ENCODE results near the gene DISP2.
A peak's percentile ranks its signal among the peaks of the same experiment; 100 is the strongest.

DISP2 gene

DNA sequence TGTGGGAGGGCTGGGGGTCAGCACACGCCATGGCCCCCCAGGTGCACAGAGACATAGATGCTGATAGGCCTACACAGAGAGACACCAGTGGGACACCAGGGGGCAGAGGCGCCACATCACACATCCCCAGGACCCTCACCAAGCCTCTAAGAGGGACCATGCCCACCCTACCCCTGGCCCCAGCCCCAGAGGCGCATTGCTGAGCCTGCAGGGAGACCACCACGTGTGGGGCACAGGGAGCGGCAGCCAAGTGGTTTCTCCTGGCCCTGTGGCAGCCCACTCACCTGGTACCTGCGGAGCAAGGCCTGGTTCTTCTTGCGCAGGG is 18.4 kb upstream of the DISP2 start:
- Histone ChIP-seq H3K79me2 (ENCODE audit: insufficient read depth, low read length) (no peaks in the 10 kb centered on the region), H3K27me3 (ENCODE audit: insufficient read depth, low read length, poor library complexity, severe bottlenecking) (no peaks in the 10 kb centered on the region), H3K9me3 (ENCODE audit: insufficient read depth, low read depth, low read length) (no peaks in the 10 kb centered on the region), H3K4me3 (ENCODE audit: low read length, poor library complexity, severe bottlenecking) (no peak overlapping the region), H4K20me1 (ENCODE audit: insufficient read depth, low read length, poor library complexity, severe bottlenecking) (no peaks in the 10 kb centered on the region), H2AFZ (ENCODE audit: low read length) (no peak overlapping the region), H3F3A (ENCODE audit: low read depth) (no peaks in the 10 kb centered on the region), H3K4me2 (ENCODE audit: low read depth, low read length, poor library complexity, severe bottlenecking) (no peak overlapping the region), H3K4me1 (ENCODE audit: insufficient read depth, low read length, poor library complexity, severe bottlenecking) (peaks cover 30% of the 10 kb centered on the region), H3K36me3 (ENCODE audit: insufficient read depth, low read length) (no peaks in the 10 kb centered on the region), H3K9ac (ENCODE audit: low read depth, low read length, poor library complexity, severe bottlenecking) (no peak overlapping the region), H3K9me2 (replicated peaks; ENCODE audit: low read depth, low read length) (no peaks in the 10 kb centered on the region)
- no peak for TF ChIP-seq EZH2phosphoT487 (IDR thresholded peaks at IDR 0.05; ENCODE audit: borderline replicate concordance)
- TF ChIP-seq, protein P1, sequence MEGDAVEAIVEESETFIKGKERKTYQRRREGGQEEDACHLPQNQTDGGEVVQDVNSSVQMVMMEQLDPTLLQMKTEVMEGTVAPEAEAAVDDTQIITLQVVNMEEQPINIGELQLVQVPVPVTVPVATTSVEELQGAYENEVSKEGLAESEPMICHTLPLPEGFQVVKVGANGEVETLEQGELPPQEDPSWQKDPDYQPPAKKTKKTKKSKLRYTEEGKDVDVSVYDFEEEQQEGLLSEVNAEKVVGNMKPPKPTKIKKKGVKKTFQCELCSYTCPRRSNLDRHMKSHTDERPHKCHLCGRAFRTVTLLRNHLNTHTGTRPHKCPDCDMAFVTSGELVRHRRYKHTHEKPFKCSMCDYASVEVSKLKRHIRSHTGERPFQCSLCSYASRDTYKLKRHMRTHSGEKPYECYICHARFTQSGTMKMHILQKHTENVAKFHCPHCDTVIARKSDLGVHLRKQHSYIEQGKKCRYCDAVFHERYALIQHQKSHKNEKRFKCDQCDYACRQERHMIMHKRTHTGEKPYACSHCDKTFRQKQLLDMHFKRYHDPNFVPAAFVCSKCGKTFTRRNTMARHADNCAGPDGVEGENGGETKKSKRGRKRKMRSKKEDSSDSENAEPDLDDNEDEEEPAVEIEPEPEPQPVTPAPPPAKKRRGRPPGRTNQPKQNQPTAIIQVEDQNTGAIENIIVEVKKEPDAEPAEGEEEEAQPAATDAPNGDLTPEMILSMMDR (conservative IDR thresholded peaks at IDR 0.05; ENCODE audit: low read length), result peak; percentile 27; the same call in 1 of the 2 replicates

GRCh38 chr15:40340038-40340739 is 17.8 kb upstream of the DISP2 start:
- Histone ChIP-seq H3K27me3 (ENCODE audit: insufficient read depth, low read length, poor library complexity, severe bottlenecking) (no peaks in the 10 kb centered on the region), H3K9me2 (replicated peaks; ENCODE audit: low read depth, low read length) (no peaks in the 10 kb centered on the region), H3K36me3 (ENCODE audit: insufficient read depth, low read length) (no peaks in the 10 kb centered on the region), H4K20me1 (ENCODE audit: insufficient read depth, low read length, poor library complexity, severe bottlenecking) (no peaks in the 10 kb centered on the region), H3K4me3 (ENCODE audit: low read length, poor library complexity, severe bottlenecking) (no peak overlapping the region), H3K79me2 (ENCODE audit: insufficient read depth, low read length) (no peaks in the 10 kb centered on the region), H3K9ac (ENCODE audit: low read depth, low read length, poor library complexity, severe bottlenecking) (no peak overlapping the region), H3K4me1 (ENCODE audit: insufficient read depth, low read length, poor library complexity, severe bottlenecking) (peaks cover 24% of the 10 kb centered on the region), H3K9me3 (ENCODE audit: insufficient read depth, low read depth, low read length) (no peaks in the 10 kb centered on the region), H3F3A (ENCODE audit: low read depth) (no peaks in the 10 kb centered on the region), H3K4me2 (ENCODE audit: low read depth, low read length, poor library complexity, severe bottlenecking) (no peak overlapping the region), H2AFZ (ENCODE audit: low read length) (no peak overlapping the region)
- no peak for TF ChIP-seq EZH2phosphoT487 (IDR thresholded peaks at IDR 0.05; ENCODE audit: borderline replicate concordance)
- TF ChIP-seq, protein P1 (conservative IDR thresholded peaks at IDR 0.05; ENCODE audit: low read length), result no peak

GRCh38 chr15:40340740-40341400 is 17.1 kb upstream of the DISP2 start, which contains the start of gene CCDC9B:
CCDC9B (minus strand) TSS chr15:40340939; CDS start chr15:40340819, 120 bp downstream.
- TF ChIP-seq, protein P1 (conservative IDR thresholded peaks at IDR 0.05; ENCODE audit: low read length), result no peak
- TF ChIP-seq EZH2phosphoT487 (IDR thresholded peaks at IDR 0.05; ENCODE audit: borderline replicate concordance), result no peak
- H3K9me3 ChIP-seq (ENCODE audit: insufficient read depth, low read depth, low read length), result no peaks in the 10 kb centered on the region
- H3K9me2 ChIP-seq (replicated peaks; ENCODE audit: low read depth, low read length), result no peaks in the 10 kb centered on the region
- no peaks in the 10 kb centered on the region for H3K79me2 ChIP-seq (ENCODE audit: insufficient read depth, low read length)
- H3K4me3 ChIP-seq (ENCODE audit: low read length, poor library complexity, severe bottlenecking), result no peak within 1 kb of the TSS
- no peak within 1 kb of the TSS for H3K4me2 ChIP-seq (ENCODE audit: low read depth, low read length, poor library complexity, severe bottlenecking)
- no peaks in the 10 kb centered on the region for H3K27me3 ChIP-seq (ENCODE audit: insufficient read depth, low read length, poor library complexity, severe bottlenecking)
- no peaks in the 10 kb centered on the region for H3K36me3 ChIP-seq (ENCODE audit: insufficient read depth, low read length)
- no peaks in the 10 kb centered on the region for H3F3A ChIP-seq (ENCODE audit: low read depth)
- H3K4me1 ChIP-seq (ENCODE audit: insufficient read depth, low read length, poor library complexity, severe bottlenecking), result peaks cover 17% of the 10 kb centered on the region
- no peaks in the 10 kb centered on the region for H4K20me1 ChIP-seq (ENCODE audit: insufficient read depth, low read length, poor library complexity, severe bottlenecking)
- H3K9ac ChIP-seq (ENCODE audit: low read depth, low read length, poor library complexity, severe bottlenecking), result no peak within 1 kb of the TSS
- H2AFZ ChIP-seq (ENCODE audit: low read length), result no peak within 1 kb of the TSS
